K562 (cell line): ENCODE results near the gene OR2C1. TPM values are rescaled to one million over a fixed set of nuclear protein-coding genes. Genes with fewer than 3 reads are reported as not detected.
A peak's percentile ranks its signal among the peaks of the same experiment; 100 is the strongest.

Source experiments
- ATF1 ChIP-seq, 2 experiments: fragments of 450-650 bp in 1 of 2; IDR thresholded peaks; 2 replicates each; pipeline ENCODE4 v1.6.1; 2016; ENCODE audit warnings: missing compliant biosample characterization in 1 of 2, missing genetic modification characterization in 1 of 2
- CBFA2T2 ChIP-seq: fragments of 450-650 bp; conservative IDR thresholded peaks from 2 replicates; pipeline ENCODE4 v1.6.1; 2017; ENCODE audit warnings: mild to moderate bottlenecking
- CXXC5 ChIP-seq: fragments of 250-450 bp; sonication (Bioruptor Pico); IDR thresholded peaks from 2 replicates; pipeline ENCODE4 v1.8.0; 2022; ENCODE audit warnings: inconsistent platforms, mild to moderate bottlenecking, moderate library complexity
- DDX20 ChIP-seq: fragments of 450-650 bp; IDR thresholded peaks from 2 replicates; pipeline ENCODE4 v1.6.1; 2016; ENCODE audit warnings: missing genetic modification characterization, low read depth, mild to moderate bottlenecking, missing compliant biosample characterization, moderate library complexity
- HDAC3 ChIP-seq: fragments of 450-650 bp; IDR thresholded peaks from 2 replicates; pipeline ENCODE4 v1.6.1; 2018; ENCODE audit warnings: borderline replicate concordance, mild to moderate bottlenecking, moderate library complexity; ENCODE audit not compliant: partially characterized antibody
- ILF3 ChIP-seq: fragments of 450-650 bp; IDR thresholded peaks from 2 replicates; pipeline ENCODE4 v1.6.1; 2018; ENCODE audit warnings: antibody characterized with exemption, mild to moderate bottlenecking, moderate library complexity, borderline replicate concordance
- KAT2B ChIP-seq: IDR thresholded peaks from one replicate; pipeline ENCODE4 v1.6.1; 2012; ENCODE audit warnings: low read depth, mild to moderate bottlenecking, control low read depth, inconsistent platforms, low read length, moderate library complexity
- KAT8 ChIP-seq: fragments of 450-650 bp; IDR thresholded peaks from 2 replicates; pipeline ENCODE4 v1.6.1; 2016; ENCODE audit warnings: low read depth, mild to moderate bottlenecking
- NCOR1 ChIP-seq: fragments of 450-650 bp; IDR thresholded peaks from 2 replicates; pipeline ENCODE4 v1.6.1; 2016; ENCODE audit warnings: mild to moderate bottlenecking, moderate library complexity
- RUNX1 ChIP-seq: sonication (generic); IDR thresholded peaks from 2 replicates; pipeline ENCODE4 v1.6.1; 2016; ENCODE audit warnings: antibody characterized with exemption, low read depth
- SMAD2 ChIP-seq: fragments of 150-350 bp; IDR thresholded peaks from 2 replicates; pipeline ENCODE4 v1.6.1; 2014; ENCODE audit warnings: low read depth, mild to moderate bottlenecking, low read length
- SMARCB1 ChIP-seq: IDR thresholded peaks from 2 replicates; pipeline ENCODE4 v1.6.1; 2011; ENCODE audit warnings: improper control_type of control experiment, low read depth; ENCODE audit not compliant: insufficient read length
- TBL1XR1 ChIP-seq, 2 experiments: IDR thresholded peaks; 2 replicates each; pipeline ENCODE4 v1.6.1; 2012; ENCODE audit warnings: improper control_type of control experiment in 2 of 2, low read length in 2 of 2, mild to moderate bottlenecking in 1 of 2
- ZNF165 ChIP-seq: fragments of 250-450 bp; sonication (Bioruptor Pico); IDR thresholded peaks from 2 replicates; pipeline ENCODE4 v1.4.0; 2020; ENCODE audit warnings: borderline replicate concordance
- ZNF197 ChIP-seq: fragments of 200-800 bp; sonication (Bioruptor generic); IDR thresholded peaks from 2 replicates; pipeline ENCODE4 v1.6.1; 2016; ENCODE audit warnings: low read depth, missing genetic modification characterization, missing compliant biosample characterization
- ZNF24 ChIP-seq: fragments of 450-650 bp; IDR thresholded peaks from 2 replicates; pipeline ENCODE4 v1.6.1; 2016
- ZNF707 ChIP-seq: fragments of 250-450 bp; sonication (Bioruptor Pico); conservative IDR thresholded peaks from 2 replicates; pipeline ENCODE4 v1.8.0; 2022; ENCODE audit warnings: inconsistent platforms, mild to moderate bottlenecking, moderate library complexity
- ZNF75A ChIP-seq: fragments of 450-650 bp; formaldehyde crosslinking; IDR thresholded peaks from 2 replicates; pipeline ENCODE4 v1.4.0; 2020; ENCODE audit warnings: mild to moderate bottlenecking
- ZZZ3 ChIP-seq: fragments of 450-650 bp; IDR thresholded peaks from 2 replicates; pipeline ENCODE4 v1.6.1; 2016; ENCODE audit warnings: antibody characterized with exemption, mild to moderate bottlenecking, moderate library complexity
- polyA plus RNA-seq, 8 experiments: library from polyadenylated mRNA; depleted of rRNA in 4 of 8; stranded (reverse) in 5 of 8; unstranded in 3 of 8; fragments of >200 nt; fragmentation: Nextera tagmentation in 2 of 8; fragmentation: Illumina TruSeq in 1 of 8; extraction: Ambion mirVana in 2 of 8; extraction: Trizol in 1 of 8; gene quantifications; 2 replicates each; pipeline versions ENCODE4 v1.2.1 to v1.2.3, GENCODE V29; 2011 to 2014; ENCODE audit warnings: inconsistent platforms in 1 of 8, missing spikeins in 1 of 8
- total RNA-seq, 7 experiments: library from RNA; depleted of rRNA in 6 of 7; stranded (reverse); fragments of >200 nt in 6 of 7; fragmentation: Illumina TruSeq in 2 of 7; extraction: Trizol in 2 of 7; gene quantifications; 2 replicates each; pipeline versions ENCODE4 v1.2.1 to v1.2.3, GENCODE V29; 2011 to 2021; ENCODE audit warnings: low replicate concordance in 1 of 7
- TF ChIP-seq, protein P1 (sequence below): IDR thresholded peaks from 3 replicates; pipeline ENCODE4 v1.6.1; 2011; ENCODE audit warnings: borderline replicate concordance, mild to moderate bottlenecking; ENCODE audit not compliant: insufficient read length, insufficient read depth
- TF ChIP-seq, protein P2 (sequence below): fragments of 250-450 bp; sonication (Bioruptor Pico); IDR thresholded peaks from 2 replicates; pipeline ENCODE4 v1.8.0; 2021; ENCODE audit warnings: mild to moderate bottlenecking, moderate library complexity
- TF ChIP-seq, protein P3 (sequence below), 2 experiments: fragments of 450-650 bp; IDR thresholded peaks; 2 replicates each; pipeline ENCODE4 v1.6.1; 2018; ENCODE audit warnings: mild to moderate bottlenecking in 2 of 2, low read depth in 1 of 2; ENCODE audit not compliant: partially characterized antibody in 2 of 2

Gene OR2C1
- total and polyA plus RNA-seq, 9 of the 15 experiments (the other 6 are each of a cell fraction or from before 2014, with no cell fraction given) = not detected

DNA sequence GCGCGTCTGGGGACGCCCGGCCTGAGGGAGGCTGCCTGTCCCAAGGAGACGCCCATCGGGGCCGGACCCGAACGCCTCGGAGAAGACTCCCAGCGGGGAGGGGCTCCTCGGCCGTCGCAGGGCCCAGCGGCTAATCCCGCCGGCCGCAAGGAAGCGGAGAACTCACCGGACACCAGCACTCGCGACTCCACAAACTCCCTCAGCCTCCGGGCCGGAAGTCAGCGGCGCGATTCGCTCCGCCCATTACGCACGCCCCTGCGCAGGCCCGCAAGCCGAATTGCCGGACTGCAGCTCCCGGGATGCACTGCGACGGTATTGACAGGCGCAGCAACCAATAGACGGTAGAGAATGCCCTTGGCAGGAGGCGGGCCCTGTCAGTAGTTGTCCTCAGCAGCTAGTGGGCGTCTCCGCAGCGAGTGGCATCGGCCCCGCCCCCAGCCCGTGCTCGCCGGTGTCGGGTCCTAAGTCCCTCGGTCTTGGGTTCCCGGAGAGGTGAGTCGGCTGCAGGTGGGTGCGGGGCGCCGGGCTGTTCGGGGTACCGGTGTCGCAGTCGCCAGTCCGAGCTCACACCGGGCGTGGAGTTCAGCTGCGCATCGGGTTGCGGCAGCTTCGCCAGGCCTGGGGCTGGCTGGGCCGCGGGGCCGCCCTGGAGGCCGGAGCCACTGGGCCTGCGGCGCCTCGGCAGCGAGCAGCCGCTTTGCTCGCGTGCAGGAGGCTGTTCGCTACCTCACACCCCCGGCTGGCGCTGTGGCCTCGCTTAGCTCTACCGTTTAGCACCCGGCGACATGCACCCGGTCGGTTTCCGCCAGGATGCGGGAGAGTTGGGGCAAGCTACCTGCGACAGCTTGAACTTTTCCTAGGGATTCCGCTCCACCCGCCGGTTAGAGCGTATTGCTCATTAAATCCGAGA lies 45.3 kb downstream of the OR2C1 start, which contains the start of the genes ZNF174 and ZSCAN32 (continued):
- no peak for TF ChIP-seq ZZZ3
- TF ChIP-seq SMAD2 = no peak
- TF ChIP-seq CBFA2T2 = no peak
- TF ChIP-seq SMARCB1 = no peak
- TF ChIP-seq, protein P1, sequence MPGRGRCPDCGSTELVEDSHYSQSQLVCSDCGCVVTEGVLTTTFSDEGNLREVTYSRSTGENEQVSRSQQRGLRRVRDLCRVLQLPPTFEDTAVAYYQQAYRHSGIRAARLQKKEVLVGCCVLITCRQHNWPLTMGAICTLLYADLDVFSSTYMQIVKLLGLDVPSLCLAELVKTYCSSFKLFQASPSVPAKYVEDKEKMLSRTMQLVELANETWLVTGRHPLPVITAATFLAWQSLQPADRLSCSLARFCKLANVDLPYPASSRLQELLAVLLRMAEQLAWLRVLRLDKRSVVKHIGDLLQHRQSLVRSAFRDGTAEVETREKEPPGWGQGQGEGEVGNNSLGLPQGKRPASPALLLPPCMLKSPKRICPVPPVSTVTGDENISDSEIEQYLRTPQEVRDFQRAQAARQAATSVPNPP = no peak
- TF ChIP-seq ILF3 = no peak
- TF ChIP-seq ZNF24 = no peak
- TF ChIP-seq CXXC5 (CRISPR knock-in tag) = peak; percentile 89
- no peak for TF ChIP-seq ZNF707 (CRISPR knock-in tag)
- 0 out of 2 replicates have a peak, but pooled peaks have one; percentile 76 for TF ChIP-seq ZNF197 (CRISPR knock-in tag)
- no peak for TF ChIP-seq ZNF165 (CRISPR knock-in tag)
- TF ChIP-seq HDAC3 = no peak
- TF ChIP-seq DDX20 = no peak
- TF ChIP-seq, protein P2, sequence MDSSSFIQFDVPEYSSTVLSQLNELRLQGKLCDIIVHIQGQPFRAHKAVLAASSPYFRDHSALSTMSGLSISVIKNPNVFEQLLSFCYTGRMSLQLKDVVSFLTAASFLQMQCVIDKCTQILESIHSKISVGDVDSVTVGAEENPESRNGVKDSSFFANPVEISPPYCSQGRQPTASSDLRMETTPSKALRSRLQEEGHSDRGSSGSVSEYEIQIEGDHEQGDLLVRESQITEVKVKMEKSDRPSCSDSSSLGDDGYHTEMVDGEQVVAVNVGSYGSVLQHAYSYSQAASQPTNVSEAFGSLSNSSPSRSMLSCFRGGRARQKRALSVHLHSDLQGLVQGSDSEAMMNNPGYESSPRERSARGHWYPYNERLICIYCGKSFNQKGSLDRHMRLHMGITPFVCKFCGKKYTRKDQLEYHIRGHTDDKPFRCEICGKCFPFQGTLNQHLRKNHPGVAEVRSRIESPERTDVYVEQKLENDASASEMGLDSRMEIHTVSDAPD (CRISPR knock-in tag) = no peak
- no peak for TF ChIP-seq TBL1XR1 (IDR thresholded peaks at IDR 0.05; ENCODE audit: low read length in 2 of 2)
- TF ChIP-seq, protein P3, sequence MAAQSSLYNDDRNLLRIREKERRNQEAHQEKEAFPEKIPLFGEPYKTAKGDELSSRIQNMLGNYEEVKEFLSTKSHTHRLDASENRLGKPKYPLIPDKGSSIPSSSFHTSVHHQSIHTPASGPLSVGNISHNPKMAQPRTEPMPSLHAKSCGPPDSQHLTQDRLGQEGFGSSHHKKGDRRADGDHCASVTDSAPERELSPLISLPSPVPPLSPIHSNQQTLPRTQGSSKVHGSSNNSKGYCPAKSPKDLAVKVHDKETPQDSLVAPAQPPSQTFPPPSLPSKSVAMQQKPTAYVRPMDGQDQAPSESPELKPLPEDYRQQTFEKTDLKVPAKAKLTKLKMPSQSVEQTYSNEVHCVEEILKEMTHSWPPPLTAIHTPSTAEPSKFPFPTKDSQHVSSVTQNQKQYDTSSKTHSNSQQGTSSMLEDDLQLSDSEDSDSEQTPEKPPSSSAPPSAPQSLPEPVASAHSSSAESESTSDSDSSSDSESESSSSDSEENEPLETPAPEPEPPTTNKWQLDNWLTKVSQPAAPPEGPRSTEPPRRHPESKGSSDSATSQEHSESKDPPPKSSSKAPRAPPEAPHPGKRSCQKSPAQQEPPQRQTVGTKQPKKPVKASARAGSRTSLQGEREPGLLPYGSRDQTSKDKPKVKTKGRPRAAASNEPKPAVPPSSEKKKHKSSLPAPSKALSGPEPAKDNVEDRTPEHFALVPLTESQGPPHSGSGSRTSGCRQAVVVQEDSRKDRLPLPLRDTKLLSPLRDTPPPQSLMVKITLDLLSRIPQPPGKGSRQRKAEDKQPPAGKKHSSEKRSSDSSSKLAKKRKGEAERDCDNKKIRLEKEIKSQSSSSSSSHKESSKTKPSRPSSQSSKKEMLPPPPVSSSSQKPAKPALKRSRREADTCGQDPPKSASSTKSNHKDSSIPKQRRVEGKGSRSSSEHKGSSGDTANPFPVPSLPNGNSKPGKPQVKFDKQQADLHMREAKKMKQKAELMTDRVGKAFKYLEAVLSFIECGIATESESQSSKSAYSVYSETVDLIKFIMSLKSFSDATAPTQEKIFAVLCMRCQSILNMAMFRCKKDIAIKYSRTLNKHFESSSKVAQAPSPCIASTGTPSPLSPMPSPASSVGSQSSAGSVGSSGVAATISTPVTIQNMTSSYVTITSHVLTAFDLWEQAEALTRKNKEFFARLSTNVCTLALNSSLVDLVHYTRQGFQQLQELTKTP (IDR thresholded peaks at IDR 0.05; ENCODE audit: low read depth in 1 of 2, partially characterized antibody in 2 of 2) = peak in 1 of 2 experiments; percentile 85
- TF ChIP-seq KAT8 = no peak
- no peak for TF ChIP-seq ZNF75A (CRISPR knock-in tag)
- no peak for TF ChIP-seq RUNX1
- peak; percentile 1; the same call in 1 of the 2 replicates for TF ChIP-seq ATF1 (CRISPR knock-in tag; IDR thresholded peaks at IDR 0.05)
- TF ChIP-seq ATF1 (tag; IDR thresholded peaks at IDR 0.05) = peak; percentile 92
- no peak for TF ChIP-seq NCOR1
- no peak for TF ChIP-seq KAT2B
